ENCODE measurements around the gene ZNF362. TPM values are rescaled to one million over a fixed set of nuclear protein-coding genes. Genes with fewer than 3 reads are reported as not detected.

The ZNF362 gene
- total and polyA plus RNA-seq, 4 donors, result 2.3 to 6.3 (median 5.4) TPM

- H3K4me3 ChIP-seq (ENCODE audit: low read depth in 1 of 3, low read length in 3 of 3), result no peak overlapping the region
- no peak for DNase-seq (ENCODE audit: low spot score)
- no peak overlapping the region for H3K27ac ChIP-seq (ENCODE audit: low read depth in 1 of 2, low read length in 2 of 2)
- H3K4me1 ChIP-seq (ENCODE audit: control insufficient read depth in 4 of 4, insufficient read depth in 4 of 4, low read length in 3 of 4), result no peaks in the 10 kb centered on the region
- H3K9me3 ChIP-seq (ENCODE audit: control insufficient read depth in 4 of 4, low read length in 3 of 4), result no peaks in the 10 kb centered on the region
- H3K27me3 ChIP-seq (ENCODE audit: control insufficient read depth in 4 of 4, insufficient read depth in 4 of 4, low read length in 3 of 4), result no peaks in the 10 kb centered on the region
- 96% methylated on average over 2 of the region's 2 CpGs for WGBS
- TF ChIP-seq CTCF (IDR thresholded peaks at IDR 0.05; ENCODE audit: low read depth, low read length, missing input control) (no peak), RXRA (IDR thresholded peaks at IDR 0.05) (no peak), REST (IDR thresholded peaks at IDR 0.05) (no peak), EGR1 (IDR thresholded peaks at IDR 0.05; ENCODE audit: low read depth in 2 of 2) (no peak), ATF3 (IDR thresholded peaks at IDR 0.05) (no peak), RAD21 (IDR thresholded peaks at IDR 0.05) (no peak), FOXA1 (IDR thresholded peaks at IDR 0.05) (no peak), MAX (IDR thresholded peaks at IDR 0.05) (no peak), ZBTB33 (IDR thresholded peaks at IDR 0.05) (no peak), SP1 (IDR thresholded peaks at IDR 0.05) (no peak), GABPA (IDR thresholded peaks at IDR 0.05 in 1 of 2, conservative IDR thresholded peaks at IDR 0.05 in 1 of 2) (no peak), TAF1 (conservative IDR thresholded peaks at IDR 0.05) (no peak), YY1 (IDR thresholded peaks at IDR 0.05) (no peak), HNF4G (IDR thresholded peaks at IDR 0.05) (no peak), FOXA2 (IDR thresholded peaks at IDR 0.05) (no peak), HNF4A (conservative IDR thresholded peaks at IDR 0.05) (no peak), NR2F2 (IDR thresholded peaks at IDR 0.05) (no peak)
- H3K36me3 ChIP-seq (ENCODE audit: control insufficient read depth in 4 of 4, insufficient read depth in 3 of 4, low read depth in 1 of 4, low read length in 3 of 4), result no peaks in the 10 kb centered on the region
- no peak overlapping the region for H3K9ac ChIP-seq (ENCODE audit: low read depth in 1 of 2, low read length in 2 of 2)
Measured at GRCh38 chr1:33221385-33221758, 34.9 kb upstream of the ZNF362 start.

GRCh38 chr1:33222381-33222780, 33.9 kb upstream of the ZNF362 start:
- Histone ChIP-seq H3K9me3 (ENCODE audit: control insufficient read depth in 4 of 4, low read length in 3 of 4) (no peaks in the 10 kb centered on the region), H3K36me3 (ENCODE audit: control insufficient read depth in 4 of 4, insufficient read depth in 3 of 4, low read depth in 1 of 4, low read length in 3 of 4) (no peaks in the 10 kb centered on the region), H3K27ac (ENCODE audit: low read depth in 1 of 2, low read length in 2 of 2) (no peak overlapping the region), H3K4me3 (ENCODE audit: low read depth in 1 of 3, low read length in 3 of 3) (no peak overlapping the region), H3K4me1 (ENCODE audit: control insufficient read depth in 4 of 4, insufficient read depth in 4 of 4, low read length in 3 of 4) (no peaks in the 10 kb centered on the region), H3K27me3 (ENCODE audit: control insufficient read depth in 4 of 4, insufficient read depth in 4 of 4, low read length in 3 of 4) (no peaks in the 10 kb centered on the region), H3K9ac (ENCODE audit: low read depth in 1 of 2, low read length in 2 of 2) (no peak overlapping the region)
- DNase-seq (ENCODE audit: low spot score), result no peak
- 93% methylated on average over 1 of the region's 1 CpG for WGBS
- no peak for TF ChIP-seq FOXA1 (IDR thresholded peaks at IDR 0.05)
- TF ChIP-seq YY1 (IDR thresholded peaks at IDR 0.05), result no peak

Data from liver (tissue), 9 donors.